Esophagus muscularis mucosa (tissue), 4 donors: ENCODE results near the gene MORC3. TPM values are rescaled to one million over a fixed set of nuclear protein-coding genes. Genes with fewer than 3 reads are reported as not detected.
A peak's percentile ranks its signal among the peaks of the same experiment; 100 is the strongest.

ENCODE experiments used
- DNase-seq: peaks from one replicate; pipeline ENCODE4 v3.0.0-alpha.2; 2017; ENCODE audit errors: extremely low spot score
- H3K27ac ChIP-seq, 4 donors: fragments of 200-600 bp; sonication (generic); replicated peaks in 1 of 4; 1 replicate in 3 of 4; 2 replicates in 1 of 4; pipeline ENCODE4 v1.5.1; 2016 to 2019; ENCODE audit warnings: mild to moderate bottlenecking in 1 of 4
- H3K27me3 ChIP-seq, 4 donors: fragments of 200-600 bp; sonication (generic); one replicate each; pipeline versions ENCODE4 v1.5.1 to v1.6.0; 2016 to 2019
- H3K36me3 ChIP-seq, 4 donors: fragments of 200-600 bp; sonication (generic); one replicate each; pipeline ENCODE4 v1.5.1; 2016 to 2019
- H3K4me1 ChIP-seq, 4 donors: fragments of 200-600 bp; sonication (generic); one replicate each; pipeline ENCODE4 v1.5.1; 2016 to 2019
- H3K4me3 ChIP-seq, 4 donors: fragments of 200-600 bp; sonication (generic); 1 replicate in 2 of 4; 2 replicates in 2 of 4; pipeline ENCODE4 v1.5.1; 2016 to 2019; ENCODE audit warnings: mild to moderate bottlenecking in 4 of 4, moderate library complexity in 1 of 4
- H3K9me3 ChIP-seq, 4 donors: fragments of 200-600 bp; sonication (generic); 1 replicate in 3 of 4; 2 replicates in 1 of 4; pipeline ENCODE4 v1.5.1; 2016 to 2019
- EP300 ChIP-seq: sonication (generic); formaldehyde crosslinking; IDR thresholded peaks from one replicate; pipeline ENCODE4 v1.6.1; 2017; ENCODE audit warnings: antibody characterized with exemption
- POLR2A ChIP-seq: fragments of 450-650 bp; IDR thresholded peaks from one replicate; pipeline ENCODE4 v1.6.1; 2017; ENCODE audit warnings: antibody characterized with exemption, moderate library complexity, mild to moderate bottlenecking, low read depth
- POLR2AphosphoS5 ChIP-seq, 2 donors: sonication (generic); formaldehyde crosslinking; IDR thresholded peaks; one replicate each; pipeline ENCODE4 v1.6.1; 2017; ENCODE audit warnings: antibody characterized with exemption in 2 of 2
- WGBS: methylation state at CpG from one replicate; pipeline ENCODE4 v1.1.5; 2018; 5-methylcytosine and 5-hydroxymethylcytosine counted together
- intact Hi-C: fragments of 100-400 bp; cut with DNase I; formaldehyde crosslinking; loops from one replicate; pipeline ENCODE4 v1.15.1; 2023
- total RNA-seq, 4 donors: library from RNA; depleted of rRNA; stranded (reverse); fragments of >200 nt; gene quantifications; one replicate each; pipeline versions ENCODE4 v1.1.0 to v1.2.1, GENCODE V29; 2016
- TF ChIP-seq, protein P1 (sequence below), 3 experiments: fragments of 200-600 bp in 2 of 3; fragments of 450-650 bp in 1 of 3; sonication (generic) in 2 of 3; IDR thresholded peaks; one replicate each; pipeline ENCODE4 v1.5.1; 2017 to 2019; ENCODE audit warnings: antibody characterized with exemption in 3 of 3, mild to moderate bottlenecking in 2 of 3, moderate library complexity in 1 of 3

MORC3 gene
- total RNA-seq, 4 donors from 2014 or later = 32.0 to 41.9 (median 39.2) TPM

DNA sequence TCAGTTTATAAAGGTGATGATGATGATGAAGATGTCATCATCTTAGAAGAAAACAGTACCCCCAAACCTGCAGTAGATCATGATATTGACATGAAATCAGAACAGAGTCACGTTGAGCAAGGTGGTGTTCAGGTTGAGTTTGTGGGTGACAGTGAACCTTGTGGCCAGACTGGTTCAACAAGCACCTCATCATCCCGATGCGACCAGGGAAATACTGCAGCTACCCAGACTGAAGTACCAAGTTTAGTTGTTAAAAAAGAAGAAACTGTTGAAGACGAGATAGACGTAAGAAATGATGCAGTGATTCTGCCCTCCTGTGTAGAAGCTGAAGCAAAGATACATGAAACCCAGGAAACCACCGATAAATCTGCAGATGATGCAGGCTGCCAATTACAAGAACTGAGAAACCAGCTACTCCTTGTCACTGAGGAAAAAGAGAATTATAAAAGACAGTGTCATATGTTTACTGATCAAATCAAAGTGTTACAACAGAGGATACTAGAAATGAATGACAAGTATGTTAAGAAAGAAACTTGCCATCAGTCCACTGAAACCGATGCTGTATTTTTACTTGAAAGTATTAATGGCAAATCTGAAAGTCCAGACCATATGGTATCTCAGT, 49.2 kb downstream of the MORC3 start:
- H3K4me1 ChIP-seq = no peaks in the 10 kb centered on the region
- 90% methylated on average over 7 of the region's 7 CpGs for WGBS
- no peaks in the 10 kb centered on the region for H3K27me3 ChIP-seq
- no peaks in the 10 kb centered on the region for H3K9me3 ChIP-seq
- no peak overlapping the region for H3K4me3 ChIP-seq
- TF ChIP-seq POLR2A (no peak), EP300 (no peak), POLR2AphosphoS5 (IDR thresholded peaks at IDR 0.05) (no peak)
- TF ChIP-seq, protein P1, sequence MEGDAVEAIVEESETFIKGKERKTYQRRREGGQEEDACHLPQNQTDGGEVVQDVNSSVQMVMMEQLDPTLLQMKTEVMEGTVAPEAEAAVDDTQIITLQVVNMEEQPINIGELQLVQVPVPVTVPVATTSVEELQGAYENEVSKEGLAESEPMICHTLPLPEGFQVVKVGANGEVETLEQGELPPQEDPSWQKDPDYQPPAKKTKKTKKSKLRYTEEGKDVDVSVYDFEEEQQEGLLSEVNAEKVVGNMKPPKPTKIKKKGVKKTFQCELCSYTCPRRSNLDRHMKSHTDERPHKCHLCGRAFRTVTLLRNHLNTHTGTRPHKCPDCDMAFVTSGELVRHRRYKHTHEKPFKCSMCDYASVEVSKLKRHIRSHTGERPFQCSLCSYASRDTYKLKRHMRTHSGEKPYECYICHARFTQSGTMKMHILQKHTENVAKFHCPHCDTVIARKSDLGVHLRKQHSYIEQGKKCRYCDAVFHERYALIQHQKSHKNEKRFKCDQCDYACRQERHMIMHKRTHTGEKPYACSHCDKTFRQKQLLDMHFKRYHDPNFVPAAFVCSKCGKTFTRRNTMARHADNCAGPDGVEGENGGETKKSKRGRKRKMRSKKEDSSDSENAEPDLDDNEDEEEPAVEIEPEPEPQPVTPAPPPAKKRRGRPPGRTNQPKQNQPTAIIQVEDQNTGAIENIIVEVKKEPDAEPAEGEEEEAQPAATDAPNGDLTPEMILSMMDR (IDR thresholded peaks at IDR 0.05) = no peak
- DNase-seq = no peak
- H3K36me3 ChIP-seq = peaks cover 65 to 99% (median 96%) of the 10 kb centered on the region in 4 donors
- intact Hi-C loops = no loop called here
- no peak overlapping the region for H3K27ac ChIP-seq

GRCh38 chr21:36375994-36376393, 56.0 kb downstream of the MORC3 start:
- no peaks in the 10 kb centered on the region for H3K27me3 ChIP-seq
- intact Hi-C loops = no loop called here
- no peak for DNase-seq
- H3K9me3 ChIP-seq = no peaks in the 10 kb centered on the region
- TF ChIP-seq POLR2AphosphoS5 (IDR thresholded peaks at IDR 0.05) = no peak
- TF ChIP-seq, protein P1 (IDR thresholded peaks at IDR 0.05) = no peak
- H3K4me3 ChIP-seq = no peak overlapping the region
- H3K4me1 ChIP-seq = peaks cover 0 to 6% (median 0%) of the 10 kb centered on the region in 4 donors
- H3K36me3 ChIP-seq = peaks cover 18 to 76% (median 64%) of the 10 kb centered on the region in 4 donors
- no peak overlapping the region for H3K27ac ChIP-seq

DNA sequence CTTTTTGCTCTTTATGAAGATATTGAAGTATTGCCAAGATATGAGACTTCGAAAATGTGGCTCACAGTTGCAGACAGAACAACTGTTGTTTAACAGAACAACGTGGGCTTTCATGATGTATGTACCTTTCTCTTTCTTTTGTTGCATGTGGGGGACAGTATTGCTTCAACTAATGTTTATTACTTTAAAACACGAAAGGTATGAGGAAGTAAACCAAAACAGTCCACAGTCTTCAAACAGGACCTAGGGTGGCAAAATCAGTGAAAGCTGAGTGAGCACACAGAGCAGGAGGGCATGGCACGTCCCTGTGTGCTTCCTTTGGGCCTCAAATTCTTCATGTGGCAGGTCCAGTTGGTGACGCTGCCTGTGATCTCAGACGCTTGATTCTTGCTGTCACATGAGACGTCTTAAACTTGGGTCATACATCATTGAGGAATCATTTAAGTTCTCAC, 57.4 kb downstream of the MORC3 start:
- TF ChIP-seq EP300 = no peak
- TF ChIP-seq POLR2AphosphoS5 (IDR thresholded peaks at IDR 0.05) = no peak
- TF ChIP-seq, protein P1 (IDR thresholded peaks at IDR 0.05) = no peak
- no peak for TF ChIP-seq POLR2A
- peak overlapping the region in 1 of 4 donors; percentile 39 for H3K27ac ChIP-seq
- H3K27me3 ChIP-seq = no peaks in the 10 kb centered on the region
- H3K9me3 ChIP-seq = no peaks in the 10 kb centered on the region
- H3K36me3 ChIP-seq = peaks cover 16 to 62% (median 51%) of the 10 kb centered on the region in 4 donors
- H3K4me3 ChIP-seq = no peak overlapping the region
- WGBS = 66% methylated on average over 7 of the region's 7 CpGs
- H3K4me1 ChIP-seq = peaks cover 0 to 6% (median 0%) of the 10 kb centered on the region in 4 donors
- intact Hi-C loops = no loop called here
- DNase-seq = no peak

DNA sequence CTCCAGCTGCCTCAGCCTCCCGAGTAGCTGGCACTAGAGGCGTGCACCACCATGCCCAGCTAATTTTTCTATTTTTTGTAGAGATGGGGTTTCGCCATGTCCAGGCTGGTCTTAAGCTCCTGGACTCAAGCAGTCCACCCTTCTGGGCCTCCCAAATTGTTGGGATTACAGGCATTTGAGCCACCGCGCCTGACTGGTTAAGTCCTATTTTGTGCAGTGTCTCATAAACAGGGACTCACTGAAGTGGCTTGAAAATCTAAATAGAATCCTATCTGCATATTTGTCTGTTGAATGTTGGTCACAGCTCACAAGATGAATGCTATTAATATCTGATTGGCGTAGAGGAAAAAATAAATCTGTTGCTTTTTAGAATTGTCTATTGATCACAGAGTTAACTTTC, 59.3 kb downstream of the MORC3 start:
- intact Hi-C loops = no loop called here
- H3K36me3 ChIP-seq = peaks cover 6 to 44% (median 33%) of the 10 kb centered on the region in 4 donors

More for the DNA sequence above, 59.3 kb downstream of the MORC3 start:
- no peaks in the 10 kb centered on the region for H3K9me3 ChIP-seq
- TF ChIP-seq POLR2A (no peak), POLR2AphosphoS5 (IDR thresholded peaks at IDR 0.05) (no peak), EP300 (no peak)
- TF ChIP-seq, protein P1 (IDR thresholded peaks at IDR 0.05) = no peak
- H3K27ac ChIP-seq = no peak overlapping the region
- DNase-seq = no peak
- peaks cover 0 to 6% (median 0%) of the 10 kb centered on the region in 4 donors for H3K4me1 ChIP-seq
- H3K4me3 ChIP-seq = no peak overlapping the region
- 93% methylated on average over 6 of the region's 6 CpGs for WGBS
- H3K27me3 ChIP-seq = no peaks in the 10 kb centered on the region
